HG03565 (cell line): ENCODE results near the gene TSHZ3.

Experiments used
- ATAC-seq: cut with Tn5 transposase; IDR thresholded peaks from one replicate; pipeline ENCODE4 v1.9.1; 2021; ENCODE audit warnings: mild to moderate bottlenecking, moderate library complexity; ENCODE audit not compliant: unreplicated experiment

The TSHZ3 gene, protein sequence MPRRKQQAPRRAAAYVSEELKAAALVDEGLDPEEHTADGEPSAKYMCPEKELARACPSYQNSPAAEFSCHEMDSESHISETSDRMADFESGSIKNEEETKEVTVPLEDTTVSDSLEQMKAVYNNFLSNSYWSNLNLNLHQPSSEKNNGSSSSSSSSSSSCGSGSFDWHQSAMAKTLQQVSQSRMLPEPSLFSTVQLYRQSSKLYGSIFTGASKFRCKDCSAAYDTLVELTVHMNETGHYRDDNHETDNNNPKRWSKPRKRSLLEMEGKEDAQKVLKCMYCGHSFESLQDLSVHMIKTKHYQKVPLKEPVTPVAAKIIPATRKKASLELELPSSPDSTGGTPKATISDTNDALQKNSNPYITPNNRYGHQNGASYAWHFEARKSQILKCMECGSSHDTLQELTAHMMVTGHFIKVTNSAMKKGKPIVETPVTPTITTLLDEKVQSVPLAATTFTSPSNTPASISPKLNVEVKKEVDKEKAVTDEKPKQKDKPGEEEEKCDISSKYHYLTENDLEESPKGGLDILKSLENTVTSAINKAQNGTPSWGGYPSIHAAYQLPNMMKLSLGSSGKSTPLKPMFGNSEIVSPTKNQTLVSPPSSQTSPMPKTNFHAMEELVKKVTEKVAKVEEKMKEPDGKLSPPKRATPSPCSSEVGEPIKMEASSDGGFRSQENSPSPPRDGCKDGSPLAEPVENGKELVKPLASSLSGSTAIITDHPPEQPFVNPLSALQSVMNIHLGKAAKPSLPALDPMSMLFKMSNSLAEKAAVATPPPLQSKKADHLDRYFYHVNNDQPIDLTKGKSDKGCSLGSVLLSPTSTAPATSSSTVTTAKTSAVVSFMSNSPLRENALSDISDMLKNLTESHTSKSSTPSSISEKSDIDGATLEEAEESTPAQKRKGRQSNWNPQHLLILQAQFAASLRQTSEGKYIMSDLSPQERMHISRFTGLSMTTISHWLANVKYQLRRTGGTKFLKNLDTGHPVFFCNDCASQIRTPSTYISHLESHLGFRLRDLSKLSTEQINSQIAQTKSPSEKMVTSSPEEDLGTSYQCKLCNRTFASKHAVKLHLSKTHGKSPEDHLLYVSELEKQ

DNA sequence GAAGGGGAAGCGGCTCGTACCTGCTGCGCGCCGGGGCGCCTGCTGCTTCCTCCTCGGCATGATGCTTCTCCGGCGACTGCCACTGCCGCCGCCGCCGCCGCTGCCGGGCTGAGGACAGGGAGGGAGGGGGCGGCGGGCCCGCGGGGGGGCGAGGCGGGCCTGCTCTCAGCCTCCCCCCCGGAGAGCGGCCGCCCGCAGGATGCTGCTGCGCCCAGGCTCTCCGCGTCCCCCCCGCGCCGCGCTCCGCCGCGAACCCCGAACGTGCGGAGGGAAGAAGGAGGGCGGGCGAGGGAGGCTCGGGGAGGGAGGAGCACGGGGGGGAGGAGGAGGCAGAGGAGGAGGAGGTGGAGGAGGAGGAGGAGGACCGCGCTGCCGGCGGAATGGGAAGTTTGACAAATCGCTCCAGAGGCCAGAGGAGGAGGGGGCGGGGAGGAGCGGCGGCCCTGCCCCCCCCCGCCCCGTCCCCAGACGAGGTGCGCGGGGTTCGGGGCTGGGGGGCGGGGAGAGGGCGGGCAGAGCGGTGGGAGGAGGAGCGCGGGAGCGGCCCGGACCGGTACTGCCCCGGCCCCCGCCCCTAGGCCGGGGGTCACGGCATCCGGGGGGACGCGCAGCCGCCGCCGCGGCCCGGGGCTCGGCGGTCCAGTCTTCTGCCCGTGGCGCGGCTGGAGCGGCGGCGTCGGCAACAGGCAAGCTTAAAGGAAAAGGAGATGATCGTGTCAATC lies at the start of gene TSHZ3:
Gene TSHZ3, minus strand, starts transcription at position 277 of the 722 bp plus-strand sequence. Its CDS starts 217 bp downstream, at position 60.
- ATAC-seq, result no peak

DNA sequence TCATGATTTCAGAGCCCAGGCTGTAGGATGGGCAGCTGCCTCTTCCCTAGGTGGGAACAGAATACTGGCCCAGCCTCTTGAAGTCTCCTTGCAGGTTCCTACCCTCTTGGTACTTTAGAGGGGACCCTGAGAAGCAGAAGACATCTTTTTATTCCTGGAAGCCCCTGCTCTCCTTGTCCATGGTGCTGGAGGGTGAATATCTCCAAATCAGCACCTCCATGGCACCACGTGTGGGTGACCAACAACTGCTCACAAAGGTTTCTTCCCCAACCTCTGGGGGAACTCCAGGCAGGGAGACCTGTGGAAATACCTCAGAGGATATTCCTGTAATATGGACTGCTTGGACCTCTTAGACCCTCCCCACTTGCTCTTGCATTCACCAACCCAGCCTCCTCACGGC lies 48.1 kb upstream of the TSHZ3 start:
- no peak for ATAC-seq

DNA sequence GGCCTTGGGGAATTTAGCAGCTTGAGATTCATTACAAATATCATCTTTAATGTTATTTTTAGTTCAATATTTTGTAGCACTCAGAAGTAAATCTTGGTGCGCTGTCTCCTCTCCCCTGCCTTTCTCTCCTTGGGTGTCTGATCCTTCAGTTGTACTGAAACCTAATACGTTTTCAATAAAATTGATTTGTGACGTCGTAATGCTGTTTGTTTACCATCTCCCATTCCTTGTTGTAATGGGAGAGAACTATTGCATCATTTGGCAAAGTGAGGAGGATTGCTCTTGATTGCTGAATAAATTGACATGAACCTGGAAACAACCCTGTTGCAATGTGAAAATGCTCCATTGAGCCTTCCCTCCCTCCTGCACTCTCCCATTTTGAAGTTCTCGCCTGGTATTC lies 43.2 kb upstream of the TSHZ3 start:
- no peak for ATAC-seq

DNA sequence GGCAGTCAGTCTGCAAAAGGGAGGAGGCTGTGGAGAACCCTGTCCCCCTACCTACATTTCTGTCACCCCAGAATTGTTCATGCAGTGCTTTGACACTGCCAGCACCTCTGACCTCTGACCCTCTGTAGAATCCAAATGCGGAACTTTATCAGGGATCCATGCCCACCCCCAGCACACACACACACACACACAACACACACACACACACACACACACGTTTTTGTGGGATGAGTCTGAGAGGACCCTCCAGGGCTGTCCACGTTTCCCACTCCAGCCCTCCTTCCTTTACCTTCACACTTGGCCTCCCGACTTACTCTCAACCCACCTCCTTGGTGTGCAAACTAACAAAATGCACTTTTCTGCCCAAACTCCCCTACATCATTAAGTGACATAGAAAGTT lies 42.3 kb upstream of the TSHZ3 start:
- ATAC-seq, result no peak

DNA sequence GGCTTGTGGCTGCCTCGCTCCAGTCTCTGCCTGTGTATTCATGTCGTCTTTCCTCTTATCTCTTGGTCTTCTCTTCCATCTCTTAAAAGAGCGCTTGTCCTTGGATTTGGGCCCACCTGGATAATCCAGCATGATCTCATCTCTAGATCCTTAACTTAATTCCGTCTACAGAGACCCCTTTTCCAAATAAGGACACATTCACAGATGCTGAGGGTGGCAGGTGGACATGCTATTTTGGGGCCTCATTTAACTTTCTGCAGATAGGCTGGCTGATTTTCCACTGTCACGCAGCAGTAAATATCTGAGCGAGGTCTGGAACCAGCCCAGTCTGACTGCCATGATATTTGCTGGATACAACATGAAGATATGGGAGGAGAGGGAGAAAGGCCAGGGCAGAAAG lies 41.5 kb upstream of the TSHZ3 start:
- ATAC-seq, result no peak

DNA sequence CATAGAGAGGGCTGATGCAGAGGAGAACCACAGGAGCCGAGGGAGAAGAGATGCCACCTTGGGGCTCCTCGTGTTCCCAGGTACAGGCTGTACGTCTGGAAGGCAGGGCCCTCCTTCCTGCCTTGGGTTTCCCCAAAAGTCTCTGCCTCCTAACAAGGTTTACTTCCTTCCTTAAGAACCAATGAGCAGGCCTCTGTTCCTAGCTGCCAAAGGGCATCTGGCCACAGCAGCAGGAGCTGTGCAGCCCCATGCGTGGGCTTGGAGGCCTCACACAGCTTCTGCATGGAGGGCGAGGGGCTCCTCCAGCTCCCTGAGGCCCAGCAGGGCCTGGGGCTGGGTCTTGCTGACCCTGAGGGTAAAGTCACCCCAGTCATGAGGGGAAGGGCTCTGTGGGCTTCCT lies 40.6 kb upstream of the TSHZ3 start:
- no peak for ATAC-seq

DNA sequence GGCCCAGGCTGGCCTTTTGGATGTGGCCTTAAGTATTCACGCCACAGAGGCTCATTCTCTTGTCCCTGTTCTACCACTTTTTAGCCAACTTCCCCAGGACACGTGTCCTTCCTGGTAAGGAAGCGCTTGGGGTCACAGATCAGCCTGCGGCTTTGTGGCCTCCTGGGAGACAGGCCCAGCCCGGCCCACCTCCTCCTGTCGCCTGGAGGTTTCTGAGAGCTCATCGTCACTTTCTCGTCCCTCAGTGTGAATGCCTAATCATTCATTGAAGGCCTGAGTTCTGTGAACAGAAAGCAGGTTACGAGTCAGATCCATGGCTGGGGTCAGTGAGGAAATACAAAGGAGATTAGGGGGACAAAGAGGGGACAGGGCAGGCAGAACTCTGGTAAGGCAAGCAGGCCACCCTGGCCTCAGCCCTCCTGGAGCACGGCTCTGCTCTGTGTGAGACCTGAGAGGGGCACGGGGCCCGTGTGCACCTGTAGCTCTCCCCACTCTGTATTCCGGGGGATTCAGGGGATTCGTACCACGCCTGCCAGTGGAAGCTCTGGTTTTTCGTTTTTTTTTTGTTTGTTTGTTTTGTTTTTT lies 38.6 kb upstream of the TSHZ3 start:
- no peak for ATAC-seq

DNA sequence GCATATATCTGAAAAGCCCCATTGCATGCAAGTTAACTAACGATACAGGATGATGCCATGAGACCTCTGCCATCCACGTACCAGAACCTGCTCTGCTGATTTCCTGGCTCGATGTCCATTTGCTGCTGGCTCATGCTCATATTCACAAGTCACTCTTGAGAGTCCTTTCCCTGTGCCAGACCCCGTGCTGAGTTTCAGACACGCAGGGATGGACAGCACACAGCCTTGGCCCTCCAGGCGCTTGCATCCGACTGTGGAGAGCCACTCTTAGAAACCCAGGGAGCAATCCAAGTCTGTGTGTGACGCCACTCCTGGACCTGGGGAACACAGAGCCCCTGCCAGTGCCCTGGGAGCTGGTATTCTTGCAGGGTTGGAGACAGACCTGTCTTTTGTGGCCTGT lies 37.6 kb upstream of the TSHZ3 start:
- no peak for ATAC-seq

DNA sequence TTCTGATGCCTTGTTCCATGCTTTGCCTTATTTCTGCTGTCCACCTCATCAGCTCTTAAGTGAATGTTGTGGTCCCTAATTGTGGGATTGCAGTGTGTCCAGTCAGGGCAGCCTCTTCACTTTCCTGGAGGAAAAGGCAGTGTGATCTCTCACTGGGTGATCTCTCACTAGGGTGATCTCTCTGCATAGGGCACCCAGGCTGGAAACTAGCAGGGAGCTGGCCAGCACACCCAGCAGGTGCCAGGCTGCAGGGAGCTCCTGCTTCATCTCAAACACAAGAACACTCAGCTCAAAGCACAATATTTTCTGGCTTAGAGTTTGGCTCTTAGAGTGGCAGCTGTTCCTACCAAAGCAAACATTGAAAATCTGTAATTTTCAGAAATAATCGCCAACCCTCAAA lies 36.5 kb upstream of the TSHZ3 start:
- ATAC-seq, result no peak

DNA sequence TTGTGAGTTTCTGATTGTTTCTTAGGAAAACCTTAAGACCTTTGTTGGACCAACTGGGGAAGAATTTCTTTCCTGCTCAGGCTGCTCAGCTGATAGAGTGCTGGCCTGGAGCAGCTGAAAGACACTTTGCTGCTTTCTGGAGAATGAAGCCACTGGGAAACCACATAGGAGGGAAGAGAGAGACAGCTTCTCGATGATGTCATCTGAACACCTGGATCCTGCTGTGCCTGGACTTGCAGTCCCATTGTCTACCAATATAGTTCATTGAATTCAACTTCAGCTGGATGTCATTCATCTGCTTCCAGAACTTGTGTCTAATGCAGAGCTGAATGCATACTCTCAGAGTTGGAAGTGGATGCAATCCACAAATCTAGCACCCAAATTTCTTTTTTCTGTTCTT lies 34.3 kb upstream of the TSHZ3 start:
- ATAC-seq, result no peak

DNA sequence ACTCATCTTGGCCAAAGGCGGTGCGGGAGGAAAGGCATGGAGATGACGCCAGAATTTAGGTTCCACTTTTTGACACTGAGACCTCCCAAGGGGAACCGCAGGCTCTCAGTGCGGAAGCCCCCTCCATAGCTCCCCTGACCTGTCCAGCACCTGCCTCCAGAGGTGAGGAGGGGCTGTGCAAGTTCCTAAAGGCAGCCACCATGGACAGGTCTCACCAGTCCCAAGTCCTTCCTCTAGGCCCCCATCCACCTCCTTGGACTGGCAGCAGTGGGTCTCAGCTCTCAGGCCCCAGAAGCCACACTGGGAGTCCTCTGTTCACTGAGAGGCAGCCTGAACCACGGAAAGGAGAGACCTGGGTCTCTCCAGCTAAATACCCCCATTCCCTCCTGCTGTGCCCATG lies 31.6 kb upstream of the TSHZ3 start:
- no peak for ATAC-seq

DNA sequence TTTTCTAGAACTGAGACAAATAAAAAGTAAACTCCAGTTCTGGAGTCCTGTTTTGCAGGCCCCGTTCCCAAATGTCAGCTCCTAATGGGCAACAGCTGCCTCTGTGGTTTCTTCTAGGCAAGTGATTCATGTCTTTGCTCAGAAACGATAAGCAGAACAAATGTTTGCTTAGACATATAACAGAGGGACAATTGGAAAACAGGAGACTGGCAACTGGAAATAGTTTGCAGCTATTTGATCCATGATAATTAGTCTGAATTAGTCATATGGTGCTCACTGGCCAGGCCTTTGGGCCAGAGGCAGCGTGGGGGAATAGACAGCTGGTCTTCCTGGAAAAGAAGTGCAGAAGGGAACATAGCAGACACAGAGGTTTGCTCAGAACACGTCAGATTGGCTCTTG lies 29.2 kb upstream of the TSHZ3 start:
- no peak for ATAC-seq

DNA sequence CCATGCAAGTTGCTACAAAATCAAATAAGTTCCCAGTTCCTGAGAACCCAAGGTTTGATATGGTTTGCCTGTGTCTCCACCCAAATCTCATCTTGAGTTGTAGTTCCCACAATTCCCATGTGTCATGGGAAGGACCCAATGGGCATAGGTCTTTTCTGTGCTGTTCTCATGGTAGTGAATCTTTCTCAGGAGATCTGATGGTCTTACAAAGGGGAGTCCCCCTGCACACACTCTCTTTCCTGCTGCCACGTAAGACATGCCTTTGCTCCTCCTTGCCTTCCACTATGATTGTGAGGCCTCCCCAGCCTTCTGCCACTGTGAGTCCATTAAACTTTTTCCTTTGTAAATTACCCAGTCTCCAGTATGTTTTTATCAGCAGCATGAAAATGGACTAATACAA lies 28.5 kb upstream of the TSHZ3 start:
- ATAC-seq, result no peak

DNA sequence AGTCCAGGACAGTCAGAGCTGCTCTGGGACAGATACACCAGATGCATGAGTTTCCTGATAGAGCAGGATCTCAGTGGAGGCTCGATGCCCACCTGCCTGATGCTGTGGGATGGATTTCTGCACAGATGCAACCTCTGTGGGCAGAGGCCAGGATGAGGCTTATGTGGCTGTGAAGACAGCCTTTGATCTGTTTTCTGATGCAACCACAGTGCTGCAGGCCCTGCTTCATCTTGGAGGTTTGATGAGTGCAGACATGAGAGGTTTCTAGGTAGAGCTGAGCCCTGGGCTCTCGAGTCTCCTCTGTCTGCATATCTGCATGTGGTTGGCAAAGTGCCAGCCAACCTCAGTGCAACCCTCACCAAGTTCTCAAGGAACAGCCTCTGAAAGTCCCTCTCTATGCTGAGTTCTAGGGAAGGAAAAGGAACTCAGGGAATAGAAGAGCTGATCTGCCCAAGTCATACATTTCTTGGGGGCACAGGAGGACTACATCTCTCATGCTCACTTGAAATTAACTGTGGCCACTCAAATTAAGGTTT lies 23.1 kb upstream of the TSHZ3 start:
- no peak for ATAC-seq

DNA sequence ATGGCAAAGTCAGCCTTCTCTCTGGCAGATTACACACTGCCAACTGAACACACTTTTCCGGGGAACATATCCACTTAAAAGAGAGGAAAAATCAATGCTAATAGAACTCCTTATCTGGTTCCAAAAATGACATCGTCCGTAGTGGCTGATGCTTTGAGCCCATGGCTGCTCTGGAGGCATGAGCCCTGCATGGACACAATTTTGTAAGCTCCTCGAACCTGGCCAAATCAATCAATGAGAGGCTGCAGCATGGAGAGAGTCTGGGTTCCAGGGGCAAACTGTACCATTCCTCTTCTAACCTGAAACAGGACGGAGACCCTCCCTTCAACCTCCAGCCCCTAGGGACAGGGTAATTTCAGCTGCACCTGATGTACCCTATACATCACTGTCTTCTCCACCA lies 21.0 kb upstream of the TSHZ3 start:
- no peak for ATAC-seq

DNA sequence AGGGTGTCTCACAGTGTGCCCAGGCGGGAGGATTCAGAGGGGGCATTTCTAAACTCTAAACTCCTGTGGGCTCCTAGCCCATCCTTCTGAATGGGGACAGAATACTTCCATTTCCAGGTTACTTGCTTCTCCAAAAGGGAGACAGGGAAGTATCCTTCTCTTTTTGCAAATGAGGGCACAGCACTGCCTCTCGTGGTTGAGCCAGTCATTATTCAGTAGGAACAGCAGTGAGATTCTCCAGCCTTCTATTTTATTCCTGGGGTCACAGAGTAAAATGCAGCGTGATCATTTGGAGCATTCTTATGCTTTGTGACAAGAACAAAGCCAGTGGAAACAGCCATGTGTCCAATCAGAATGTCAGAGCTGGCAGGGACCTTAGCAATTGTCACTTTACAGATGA lies 15.7 kb upstream of the TSHZ3 start:
- no peak for ATAC-seq

DNA sequence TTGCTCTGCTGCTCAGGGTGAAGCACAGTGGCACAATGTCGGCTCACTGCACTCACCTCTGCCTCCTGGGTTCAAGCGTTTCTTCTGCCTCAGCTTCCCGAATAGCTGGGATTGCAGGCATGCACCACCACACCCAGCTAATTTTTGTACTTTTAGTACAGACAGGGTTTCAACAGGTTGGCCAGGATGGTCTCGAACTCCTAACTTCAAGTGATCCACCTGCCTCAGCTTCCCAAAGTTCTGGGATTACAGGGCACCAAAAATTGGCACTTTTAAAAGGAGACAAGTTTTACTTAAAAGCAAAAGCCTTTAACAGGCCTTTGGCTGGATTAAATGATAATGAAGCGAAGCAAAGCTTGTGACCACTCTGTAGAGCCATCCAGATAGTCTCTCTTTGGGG lies 12.5 kb upstream of the TSHZ3 start:
- ATAC-seq, result no peak

DNA sequence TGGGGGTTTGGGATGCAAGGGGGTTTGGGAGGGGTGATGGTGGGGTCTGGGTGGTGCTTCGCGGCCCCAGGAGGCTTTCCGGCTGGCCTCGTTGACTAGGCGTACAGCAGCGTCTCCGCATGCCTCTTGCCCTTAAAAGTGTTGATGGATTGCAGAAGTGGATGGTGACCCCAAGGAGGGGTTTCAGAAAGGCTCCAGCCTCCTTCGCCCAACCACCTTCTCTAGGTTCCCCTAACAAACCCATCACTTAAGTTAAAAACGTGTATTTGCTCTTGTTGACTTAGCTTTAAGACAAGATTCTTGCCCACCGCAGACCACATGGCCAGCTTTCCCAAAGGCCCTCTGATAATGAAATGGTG lies 8.1 kb upstream of the TSHZ3 start:
- ATAC-seq, result no peak

DNA sequence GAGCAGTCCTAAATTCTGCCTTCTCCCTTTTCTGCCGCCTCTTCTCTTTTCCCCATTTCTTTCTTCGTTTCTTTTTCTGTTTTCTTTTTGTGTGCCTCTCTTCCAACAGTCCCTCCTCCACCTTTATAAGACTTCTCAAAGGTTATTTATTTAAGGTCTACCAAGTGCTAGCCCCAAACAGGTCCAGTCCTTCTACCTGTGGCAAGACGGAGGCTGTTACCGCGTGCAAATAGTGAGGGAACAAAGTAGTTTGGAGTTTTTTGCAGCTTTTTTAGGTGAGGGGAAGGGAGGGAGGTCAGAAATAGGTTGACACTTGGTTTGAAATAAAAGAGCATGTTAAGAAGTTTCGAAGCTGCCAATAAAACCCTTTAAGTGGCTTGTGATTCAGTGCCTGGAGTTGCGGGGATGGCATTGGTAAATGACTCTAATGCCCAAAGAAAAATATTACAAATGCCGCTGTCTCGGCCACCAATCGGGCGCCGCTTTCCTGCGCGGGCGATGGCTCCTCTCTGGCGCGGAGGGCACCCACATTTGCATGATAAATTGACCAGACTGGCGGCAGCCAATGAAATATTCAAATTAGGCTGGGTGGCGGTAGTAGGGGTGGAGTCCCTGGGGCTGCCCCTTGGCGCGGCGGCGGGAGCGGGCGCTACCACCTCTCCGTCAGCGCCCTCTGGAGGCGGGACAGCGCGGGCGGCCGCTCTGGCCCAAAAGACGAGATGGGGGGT lies 7.5 kb upstream of the TSHZ3 start:
- ATAC-seq, result no peak
